ENCODE data around the gene BACE2.

BACE2 gene

GRCh38 chr21:41139951-41140350 is 28.0 kb upstream of the BACE2 start:
- Mint-ChIP-seq H3K9me3 (no peaks in the 10 kb centered on the region), H3K36me3 (ENCODE audit: low read depth) (no peaks in the 10 kb centered on the region), H3K4me1 (ENCODE audit: low read depth) (no peaks in the 10 kb centered on the region), H3K27ac (no peak overlapping the region), H3K27me3 (ENCODE audit: low read depth) (no peaks in the 10 kb centered on the region), H3K4me3 (no peak overlapping the region)

- H3K36me3 Mint-ChIP-seq (ENCODE audit: low read depth) = no peaks in the 10 kb centered on the region
- no peaks in the 10 kb centered on the region for H3K9me3 Mint-ChIP-seq
- H3K4me3 Mint-ChIP-seq = no peak overlapping the region
- H3K4me1 Mint-ChIP-seq (ENCODE audit: low read depth) = no peaks in the 10 kb centered on the region
- no peaks in the 10 kb centered on the region for H3K27me3 Mint-ChIP-seq (ENCODE audit: low read depth)
- H3K27ac Mint-ChIP-seq = no peak overlapping the region
Observed at GRCh38 chr21:41141031-41141457, 26.9 kb upstream of the BACE2 start.

DNA sequence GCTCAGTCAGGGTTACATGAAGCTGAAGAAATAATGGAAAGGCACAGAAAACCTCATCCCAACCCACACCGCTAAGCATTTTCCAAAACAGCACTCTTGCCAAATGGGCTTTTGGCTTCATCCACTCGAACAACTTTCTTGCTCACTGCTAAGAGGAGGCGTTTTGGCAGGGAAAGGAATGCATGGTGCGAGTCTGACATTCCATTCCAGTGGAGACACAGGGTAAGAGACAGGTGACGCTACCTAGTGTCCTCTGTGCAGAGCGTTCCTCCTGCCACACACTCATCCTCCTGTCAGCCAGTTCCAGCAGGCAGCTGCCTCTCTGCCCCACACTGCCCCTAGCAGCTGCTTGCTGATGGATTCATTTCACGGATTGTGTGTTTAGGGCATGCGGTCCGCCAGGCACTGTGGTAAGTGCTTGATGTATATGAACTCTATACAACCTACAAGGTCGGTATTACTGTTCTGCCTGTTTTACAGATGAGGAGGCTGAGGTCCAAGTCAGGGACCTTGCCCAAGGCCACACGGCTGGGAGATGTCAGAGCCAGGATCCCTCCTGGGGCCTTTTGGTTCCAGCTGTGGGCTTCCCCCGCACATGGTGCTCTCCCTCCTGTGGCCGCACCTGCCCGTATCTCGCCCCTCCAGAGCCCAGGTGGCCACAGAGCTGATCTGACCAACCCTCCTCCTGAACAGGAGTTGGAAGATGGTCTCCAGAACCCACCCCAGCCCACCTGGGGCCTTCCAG is 25.7 kb upstream of the BACE2 start:
- Mint-ChIP-seq H3K4me1 (ENCODE audit: low read depth) (no peaks in the 10 kb centered on the region), H3K9me3 (no peaks in the 10 kb centered on the region), H3K36me3 (ENCODE audit: low read depth) (no peaks in the 10 kb centered on the region), H3K27ac (no peak overlapping the region), H3K4me3 (no peak overlapping the region), H3K27me3 (ENCODE audit: low read depth) (no peaks in the 10 kb centered on the region)

- H3K4me3 Mint-ChIP-seq = no peak overlapping the region
- H3K36me3 Mint-ChIP-seq (ENCODE audit: low read depth) = no peaks in the 10 kb centered on the region
- no peaks in the 10 kb centered on the region for H3K9me3 Mint-ChIP-seq
- H3K27ac Mint-ChIP-seq = no peak overlapping the region
- H3K4me1 Mint-ChIP-seq (ENCODE audit: low read depth) = no peaks in the 10 kb centered on the region
- no peaks in the 10 kb centered on the region for H3K27me3 Mint-ChIP-seq (ENCODE audit: low read depth)
Observed at GRCh38 chr21:41143596-41144325, 24.2 kb upstream of the BACE2 start.

GRCh38 chr21:41147096-41147978 is 20.6 kb upstream of the BACE2 start:
- no peaks in the 10 kb centered on the region for H3K4me1 Mint-ChIP-seq (ENCODE audit: low read depth)
- H3K27ac Mint-ChIP-seq = no peak overlapping the region
- no peaks in the 10 kb centered on the region for H3K27me3 Mint-ChIP-seq (ENCODE audit: low read depth)
- no peak overlapping the region for H3K4me3 Mint-ChIP-seq
- H3K9me3 Mint-ChIP-seq = no peaks in the 10 kb centered on the region
- H3K36me3 Mint-ChIP-seq (ENCODE audit: low read depth) = no peaks in the 10 kb centered on the region

GRCh38 chr21:41147979-41148355 is 20.0 kb upstream of the BACE2 start:
- Mint-ChIP-seq H3K9me3 (peaks cover 3% of the 10 kb centered on the region), H3K4me3 (no peak overlapping the region), H3K27ac (no peak overlapping the region), H3K4me1 (ENCODE audit: low read depth) (no peaks in the 10 kb centered on the region), H3K27me3 (ENCODE audit: low read depth) (no peaks in the 10 kb centered on the region), H3K36me3 (ENCODE audit: low read depth) (no peaks in the 10 kb centered on the region)

- H3K4me3 Mint-ChIP-seq = no peak overlapping the region
- peaks cover 3% of the 10 kb centered on the region for H3K9me3 Mint-ChIP-seq
- no peaks in the 10 kb centered on the region for H3K36me3 Mint-ChIP-seq (ENCODE audit: low read depth)
- H3K27me3 Mint-ChIP-seq (ENCODE audit: low read depth) = no peaks in the 10 kb centered on the region
- H3K27ac Mint-ChIP-seq = no peak overlapping the region
- no peaks in the 10 kb centered on the region for H3K4me1 Mint-ChIP-seq (ENCODE audit: low read depth)
Observed at GRCh38 chr21:41148798-41149197, 19.2 kb upstream of the BACE2 start.

- peaks cover 3% of the 10 kb centered on the region for H3K9me3 Mint-ChIP-seq
- no peaks in the 10 kb centered on the region for H3K36me3 Mint-ChIP-seq (ENCODE audit: low read depth)
- no peaks in the 10 kb centered on the region for H3K4me1 Mint-ChIP-seq (ENCODE audit: low read depth)
- H3K4me3 Mint-ChIP-seq = no peak overlapping the region
- no peak overlapping the region for H3K27ac Mint-ChIP-seq
- H3K27me3 Mint-ChIP-seq (ENCODE audit: low read depth) = no peaks in the 10 kb centered on the region
Observed at GRCh38 chr21:41149199-41149598, 18.8 kb upstream of the BACE2 start.

- Mint-ChIP-seq H3K36me3 (ENCODE audit: low read depth) (no peaks in the 10 kb centered on the region), H3K9me3 (peaks cover 3% of the 10 kb centered on the region), H3K4me3 (no peak overlapping the region)
Observed at GRCh38 chr21:41152147-41152546, 15.8 kb upstream of the BACE2 start.

GRCh38 chr21:41153443-41153842 is 14.5 kb upstream of the BACE2 start:
- Mint-ChIP-seq H3K4me3 (no peak overlapping the region), H3K27ac (no peak overlapping the region), H3K9me3 (peaks cover 6% of the 10 kb centered on the region), H3K36me3 (ENCODE audit: low read depth) (no peaks in the 10 kb centered on the region), H3K4me1 (ENCODE audit: low read depth) (no peaks in the 10 kb centered on the region), H3K27me3 (ENCODE audit: low read depth) (no peaks in the 10 kb centered on the region)

More at GRCh38 chr21:41152147-41152546, 15.8 kb upstream of the BACE2 start:
- no peak overlapping the region for H3K27ac Mint-ChIP-seq
- no peaks in the 10 kb centered on the region for H3K4me1 Mint-ChIP-seq (ENCODE audit: low read depth)
- H3K27me3 Mint-ChIP-seq (ENCODE audit: low read depth) = no peaks in the 10 kb centered on the region

DNA sequence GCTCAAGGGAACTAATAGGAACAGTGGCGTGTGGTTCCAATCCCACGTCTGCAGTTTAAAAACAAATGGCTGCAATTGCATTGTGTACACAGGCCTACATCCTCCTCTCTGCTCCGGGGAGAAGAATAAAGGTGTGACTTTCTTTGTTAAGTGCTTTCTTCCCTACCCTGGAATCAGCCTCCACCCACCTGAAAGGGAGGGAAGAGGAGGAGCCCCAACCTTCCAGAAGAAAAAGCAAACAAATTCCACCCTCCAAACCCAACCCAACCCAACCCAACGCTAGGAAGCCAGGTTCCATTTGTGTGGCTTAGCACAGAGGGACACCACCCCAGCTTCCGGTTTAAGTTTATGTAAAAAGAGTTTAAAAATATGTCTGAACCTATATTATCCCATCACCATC is 11.8 kb upstream of the BACE2 start:
- no peaks in the 10 kb centered on the region for H3K36me3 Mint-ChIP-seq (ENCODE audit: low read depth)
- H3K4me1 Mint-ChIP-seq (ENCODE audit: low read depth) = no peaks in the 10 kb centered on the region
- no peaks in the 10 kb centered on the region for H3K27me3 Mint-ChIP-seq (ENCODE audit: low read depth)
- H3K9me3 Mint-ChIP-seq = peaks cover 10% of the 10 kb centered on the region
- H3K27ac Mint-ChIP-seq = no peak overlapping the region
- no peak overlapping the region for H3K4me3 Mint-ChIP-seq

DNA sequence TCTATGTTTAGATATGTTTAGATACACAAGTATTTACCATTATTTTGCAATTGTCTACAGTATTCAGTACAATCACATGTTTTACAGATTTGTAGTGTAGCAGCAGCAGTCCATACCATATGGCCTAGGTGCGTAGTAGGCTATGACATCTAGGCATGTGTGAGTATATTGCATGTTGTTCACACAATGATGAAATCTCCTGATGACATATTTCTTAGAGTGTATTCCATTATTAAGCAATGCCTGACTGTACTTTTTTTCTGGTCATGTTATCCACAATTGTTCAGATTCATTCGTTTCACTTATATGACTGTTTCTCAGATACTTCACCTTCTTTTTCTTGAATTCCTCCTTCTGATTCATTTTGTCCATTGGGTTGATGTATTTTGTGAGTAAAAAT is 9.9 kb upstream of the BACE2 start:
- H3K27ac Mint-ChIP-seq = no peak overlapping the region
- no peaks in the 10 kb centered on the region for H3K36me3 Mint-ChIP-seq (ENCODE audit: low read depth)
- no peaks in the 10 kb centered on the region for H3K4me1 Mint-ChIP-seq (ENCODE audit: low read depth)
- H3K9me3 Mint-ChIP-seq = peaks cover 7% of the 10 kb centered on the region
- H3K4me3 Mint-ChIP-seq = no peak overlapping the region
- H3K27me3 Mint-ChIP-seq (ENCODE audit: low read depth) = no peaks in the 10 kb centered on the region

- Mint-ChIP-seq H3K4me1 (ENCODE audit: low read depth) (no peaks in the 10 kb centered on the region), H3K36me3 (ENCODE audit: low read depth) (no peaks in the 10 kb centered on the region), H3K27ac (no peak overlapping the region), H3K9me3 (peaks cover 7% of the 10 kb centered on the region), H3K4me3 (no peak overlapping the region), H3K27me3 (ENCODE audit: low read depth) (peaks cover 16% of the 10 kb centered on the region)
Observed at GRCh38 chr21:41160036-41160435, 7.9 kb upstream of the BACE2 start.

DNA sequence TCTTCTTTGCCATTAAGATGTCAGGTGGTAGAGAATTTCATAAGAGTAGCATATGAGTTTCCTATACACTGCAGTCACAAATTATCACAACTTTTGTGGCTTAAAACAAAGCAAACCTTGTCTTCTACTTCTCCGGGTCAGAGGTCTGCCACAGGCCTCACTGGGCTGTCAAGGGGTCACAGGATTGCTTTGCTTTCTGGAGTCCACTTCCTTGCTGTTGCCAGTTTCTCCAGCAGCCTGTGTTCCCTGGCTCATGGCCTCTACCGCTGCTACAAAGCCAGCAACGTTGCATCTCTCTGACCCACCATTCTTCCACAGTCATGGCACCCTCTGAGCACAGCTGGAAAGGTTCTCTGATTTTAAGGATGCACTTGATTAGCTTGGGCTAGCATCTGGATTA is 6.5 kb upstream of the BACE2 start:
- peaks cover 7% of the 10 kb centered on the region for H3K9me3 Mint-ChIP-seq
- no peak overlapping the region for H3K27ac Mint-ChIP-seq
- H3K27me3 Mint-ChIP-seq (ENCODE audit: low read depth) = peaks cover 30% of the 10 kb centered on the region
- H3K36me3 Mint-ChIP-seq (ENCODE audit: low read depth) = peaks cover under 1% of the 10 kb centered on the region
- H3K4me3 Mint-ChIP-seq = no peak overlapping the region
- H3K4me1 Mint-ChIP-seq (ENCODE audit: low read depth) = no peaks in the 10 kb centered on the region

Data from T-helper 1 cell treated with Interleukin-12 subunit alpha and Interleukin-12 subunit beta and Interleukin-4 antibody, amounts not matched to agents 30 μg/mL and 1 μg/mL, for 36 hours (primary cell).